Measurements from ENCODE around the gene SLC4A8.

Gene SLC4A8

DNA sequence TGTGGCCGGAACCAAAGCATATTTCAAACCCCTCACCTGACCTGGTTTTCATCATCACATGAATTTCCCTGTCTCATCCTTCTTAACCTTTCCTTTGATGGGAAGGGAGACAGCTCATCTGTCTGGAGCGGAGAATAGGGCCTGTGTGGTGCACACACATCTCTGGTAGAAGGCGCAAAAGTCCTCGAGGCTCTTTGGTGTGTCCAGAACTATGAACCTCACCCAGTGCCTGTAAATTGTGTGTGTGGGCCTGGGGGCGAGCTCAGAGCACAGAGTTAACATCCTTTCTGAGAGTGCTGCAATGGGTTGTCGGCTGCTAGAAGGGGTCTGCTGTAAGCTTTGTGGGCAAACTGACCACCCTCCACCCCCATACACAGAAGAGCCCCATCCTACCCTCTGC is 34.2 kb upstream of the SLC4A8 start:
- Histone ChIP-seq H3K4ac (ENCODE audit: low read depth in 1 of 2, low read length in 2 of 2) (peak overlapping the region; percentile 35 to 70), H3K23ac (ENCODE audit: low read length in 2 of 2) (no peak overlapping the region), H2BK5ac (ENCODE audit: low read depth, low read length, poor library complexity, severe bottlenecking) (no peak overlapping the region), H3K4me2 (ENCODE audit: low read length, poor library complexity, severe bottlenecking) (no peak overlapping the region), H2BK120ac (ENCODE audit: low read depth, low read length) (no peak overlapping the region), H2AK5ac (ENCODE audit: low read length, severe bottlenecking) (peak overlapping the region; percentile 19), H3K14ac (ENCODE audit: low read length in 2 of 2) (no peak overlapping the region), H3K9ac (ENCODE audit: low read length) (no peak overlapping the region), H3K27me3 (ENCODE audit: control insufficient read depth in 1 of 2, insufficient read depth in 1 of 2, low read length in 2 of 2) (peaks cover 0 to 12% of the 10 kb centered on the region in 2 experiments), H2AFZ (ENCODE audit: low read depth, low read length) (peak overlapping the region; percentile 47), H3K9me3 (ENCODE audit: control insufficient read depth, low read length) (no peaks in the 10 kb centered on the region), H2BK12ac (ENCODE audit: low read length in 2 of 2) (peak overlapping the region in 1 of 2 experiments; percentile 11), H4K91ac (ENCODE audit: low read length) (peak overlapping the region; percentile 28), H3K79me1 (replicated peaks; ENCODE audit: low read length, poor library complexity, severe bottlenecking) (no peaks in the 10 kb centered on the region), H2BK15ac (ENCODE audit: low read depth, poor library complexity, severe bottlenecking) (no peak overlapping the region), H3K36me3 (ENCODE audit: control insufficient read depth in 1 of 2, insufficient read depth in 2 of 2, low read depth in 1 of 2, low read length in 2 of 2) (no peaks in the 10 kb centered on the region), H3K4me1 (ENCODE audit: control insufficient read depth, insufficient read depth, low read depth, low read length) (peaks cover 26% of the 10 kb centered on the region), H3K18ac (ENCODE audit: low read depth in 1 of 2, low read length in 2 of 2) (peak overlapping the region; percentile 38 to 76), H3K27ac (ENCODE audit: low read length, poor library complexity, severe bottlenecking) (no peak overlapping the region), H3K4me3 (ENCODE audit: insufficient read depth in 1 of 2, low read depth in 1 of 2, low read length in 2 of 2) (no peak overlapping the region), H4K8ac (ENCODE audit: low read length) (peak overlapping the region; percentile 79)
- DNase-seq = no peak
- 81% methylated on average over 6 of the region's 6 CpGs for WGBS

DNA sequence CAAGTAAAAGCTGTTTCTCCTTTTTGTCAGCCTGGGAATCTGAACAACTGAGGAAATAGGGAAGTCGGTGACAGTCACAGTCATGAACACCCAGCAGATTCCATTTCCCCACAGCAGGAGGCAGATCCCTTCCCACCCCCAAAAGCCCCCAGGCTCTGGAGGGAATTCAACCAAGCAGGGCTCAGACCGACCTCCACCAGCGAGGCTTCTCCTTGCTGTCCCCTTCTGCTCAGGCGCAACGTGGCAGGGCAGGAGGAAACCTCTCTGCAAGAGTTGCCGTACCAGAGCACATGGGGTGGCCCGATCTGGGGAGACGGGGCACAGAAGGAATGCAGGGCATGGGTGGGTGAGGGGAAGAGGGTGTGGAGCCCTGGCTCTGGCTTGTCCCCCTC is 33.7 kb upstream of the SLC4A8 start:
- WGBS = 20% methylated on average over 6 of the region's 8 CpGs
- Histone ChIP-seq H3K4me3 (ENCODE audit: insufficient read depth in 1 of 2, low read depth in 1 of 2, low read length in 2 of 2) (peak overlapping the region; percentile 5 to 70), H2AK5ac (ENCODE audit: low read length, severe bottlenecking) (no peak overlapping the region), H4K8ac (ENCODE audit: low read length) (peak overlapping the region; percentile 79), H3K4me1 (ENCODE audit: control insufficient read depth, insufficient read depth, low read depth, low read length) (peaks cover 26% of the 10 kb centered on the region), H3K27me3 (ENCODE audit: control insufficient read depth in 1 of 2, insufficient read depth in 1 of 2, low read length in 2 of 2) (peaks cover 0 to 12% of the 10 kb centered on the region in 2 experiments), H3K9me3 (ENCODE audit: control insufficient read depth, low read length) (no peaks in the 10 kb centered on the region), H3K79me1 (replicated peaks; ENCODE audit: low read length, poor library complexity, severe bottlenecking) (no peaks in the 10 kb centered on the region), H2BK12ac (ENCODE audit: low read length in 2 of 2) (peak overlapping the region; percentile 11 to 96), H3K9ac (ENCODE audit: low read length) (peak overlapping the region; percentile 63), H2BK5ac (ENCODE audit: low read depth, low read length, poor library complexity, severe bottlenecking) (no peak overlapping the region), H3K36me3 (ENCODE audit: control insufficient read depth in 1 of 2, insufficient read depth in 2 of 2, low read depth in 1 of 2, low read length in 2 of 2) (no peaks in the 10 kb centered on the region), H3K27ac (ENCODE audit: low read length, poor library complexity, severe bottlenecking) (no peak overlapping the region), H4K91ac (ENCODE audit: low read length) (peak overlapping the region; percentile 84), H3K23ac (ENCODE audit: low read length in 2 of 2) (no peak overlapping the region), H3K18ac (ENCODE audit: low read depth in 1 of 2, low read length in 2 of 2) (peak overlapping the region; percentile 76 to 85), H3K4ac (ENCODE audit: low read depth in 1 of 2, low read length in 2 of 2) (peak overlapping the region in 1 of 2 experiments; percentile 89), H2BK120ac (ENCODE audit: low read depth, low read length) (no peak overlapping the region), H3K14ac (ENCODE audit: low read length in 2 of 2) (peak overlapping the region in 1 of 2 experiments; percentile 13), H3K4me2 (ENCODE audit: low read length, poor library complexity, severe bottlenecking) (peak overlapping the region; percentile 94), H2AFZ (ENCODE audit: low read depth, low read length) (peak overlapping the region; percentile 47), H2BK15ac (ENCODE audit: low read depth, poor library complexity, severe bottlenecking) (no peak overlapping the region)
- DNase-seq = peak; percentile 50

DNA sequence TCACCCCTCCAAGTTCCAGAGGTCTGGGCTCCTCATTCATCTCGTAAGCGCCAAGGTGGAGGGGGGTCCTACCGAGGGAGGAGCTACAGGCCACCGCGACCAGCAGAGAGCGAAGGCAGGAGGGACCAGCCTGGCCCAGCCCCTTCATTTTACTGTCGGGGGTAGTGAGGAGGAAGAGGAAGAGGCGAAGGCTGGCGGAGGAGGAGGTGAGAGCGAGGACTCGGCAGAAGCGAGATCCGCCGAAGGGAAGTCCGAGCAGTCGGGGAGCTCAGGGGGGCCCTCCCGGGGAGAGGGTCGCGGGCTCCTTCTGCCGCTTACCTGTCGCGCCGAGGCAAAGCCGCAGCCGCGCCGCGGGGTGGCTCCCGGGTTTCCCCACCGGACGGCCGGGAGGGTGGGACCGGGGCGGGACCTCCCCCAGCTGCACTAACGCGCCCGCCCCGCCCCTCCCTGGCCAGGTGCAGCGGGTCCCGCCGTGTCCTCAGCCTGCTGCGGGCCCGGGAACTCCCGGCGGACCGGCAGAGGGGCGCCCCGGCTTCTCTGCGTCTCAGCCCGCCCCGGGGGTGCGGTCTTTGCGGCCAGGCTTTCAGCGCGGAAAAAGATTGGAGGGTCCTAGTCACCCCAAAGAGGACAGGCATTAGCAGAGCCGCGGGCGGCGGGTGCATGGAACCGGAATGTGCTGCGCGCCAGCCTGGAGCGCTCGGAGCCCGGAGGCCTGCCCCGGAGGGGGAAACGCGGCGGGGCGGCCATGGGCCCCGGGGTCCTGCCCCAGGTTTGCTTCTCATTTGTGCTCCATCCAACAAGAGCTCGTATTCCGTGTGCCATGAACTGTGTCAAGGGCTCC is 33.1 kb upstream of the SLC4A8 start, which contains the start of gene GALNT6:
Gene GALNT6 (minus strand): TSS at position 124 of the 841 bp plus-strand sequence. CDS start 11,625 bp downstream, outside the sequence.
- Histone ChIP-seq H2BK120ac (ENCODE audit: low read depth, low read length) (peak within 1 kb of the TSS; percentile 11), H3K9me3 (ENCODE audit: control insufficient read depth, low read length) (no peaks in the 10 kb centered on the region), H4K91ac (ENCODE audit: low read length) (peak within 1 kb of the TSS; percentile 84), H2BK15ac (ENCODE audit: low read depth, poor library complexity, severe bottlenecking) (peak within 1 kb of the TSS; percentile 73), H3K18ac (ENCODE audit: low read depth in 1 of 2, low read length in 2 of 2) (peak within 1 kb of the TSS; percentile 76 to 85), H2BK5ac (ENCODE audit: low read depth, low read length, poor library complexity, severe bottlenecking) (no peak within 1 kb of the TSS), H2AFZ (ENCODE audit: low read depth, low read length) (peak within 1 kb of the TSS; percentile 69), H3K23ac (ENCODE audit: low read length in 2 of 2) (peak within 1 kb of the TSS in 1 of 2 experiments; percentile 34), H3K9ac (ENCODE audit: low read length) (peak within 1 kb of the TSS; percentile 68), H4K8ac (ENCODE audit: low read length) (peak within 1 kb of the TSS; percentile 79), H3K4me2 (ENCODE audit: low read length, poor library complexity, severe bottlenecking) (peak within 1 kb of the TSS; percentile 94), H3K4me1 (ENCODE audit: control insufficient read depth, insufficient read depth, low read depth, low read length) (peaks cover 26% of the 10 kb centered on the region), H3K36me3 (ENCODE audit: control insufficient read depth in 1 of 2, insufficient read depth in 2 of 2, low read depth in 1 of 2, low read length in 2 of 2) (no peaks in the 10 kb centered on the region), H3K4ac (ENCODE audit: low read depth in 1 of 2, low read length in 2 of 2) (peak within 1 kb of the TSS; percentile 70 to 89), H2BK12ac (ENCODE audit: low read length in 2 of 2) (peak within 1 kb of the TSS; percentile 11 to 96), H2AK5ac (ENCODE audit: low read length, severe bottlenecking) (peak within 1 kb of the TSS; percentile 19), H3K79me1 (replicated peaks; ENCODE audit: low read length, poor library complexity, severe bottlenecking) (no peaks in the 10 kb centered on the region), H3K4me3 (ENCODE audit: insufficient read depth in 1 of 2, low read depth in 1 of 2, low read length in 2 of 2) (peak within 1 kb of the TSS; percentile 61 to 70), H3K27me3 (ENCODE audit: control insufficient read depth in 1 of 2, insufficient read depth in 1 of 2, low read length in 2 of 2) (peaks cover 0 to 12% of the 10 kb centered on the region in 2 experiments), H3K14ac (ENCODE audit: low read length in 2 of 2) (peak within 1 kb of the TSS in 1 of 2 experiments; percentile 13), H3K27ac (ENCODE audit: low read length, poor library complexity, severe bottlenecking) (no peak within 1 kb of the TSS)
- WGBS = under 1% methylated on average over 56 of the region's 73 CpGs
- DNase-seq = peak; percentile 34

GRCh38 chr12:51392556-51393237 is 31.9 kb upstream of the SLC4A8 start:
- H3K14ac ChIP-seq (ENCODE audit: low read length in 2 of 2) = no peak overlapping the region

More at GRCh38 chr12:51392556-51393237, 31.9 kb upstream of the SLC4A8 start:
- Histone ChIP-seq H3K9me3 (ENCODE audit: control insufficient read depth, low read length) (no peaks in the 10 kb centered on the region), H3K4ac (ENCODE audit: low read depth in 1 of 2, low read length in 2 of 2) (no peak overlapping the region), H4K8ac (ENCODE audit: low read length) (peak overlapping the region; percentile 69), H3K4me3 (ENCODE audit: insufficient read depth in 1 of 2, low read depth in 1 of 2, low read length in 2 of 2) (peak overlapping the region in 1 of 2 experiments; percentile 55), H3K23ac (ENCODE audit: low read length in 2 of 2) (no peak overlapping the region), H3K79me1 (replicated peaks; ENCODE audit: low read length, poor library complexity, severe bottlenecking) (no peaks in the 10 kb centered on the region), H3K9ac (ENCODE audit: low read length) (peak overlapping the region; percentile 68), H2BK12ac (ENCODE audit: low read length in 2 of 2) (peak overlapping the region in 1 of 2 experiments; percentile 42), H2BK15ac (ENCODE audit: low read depth, poor library complexity, severe bottlenecking) (no peak overlapping the region), H3K18ac (ENCODE audit: low read depth in 1 of 2, low read length in 2 of 2) (peak overlapping the region in 1 of 2 experiments; percentile 25), H4K91ac (ENCODE audit: low read length) (no peak overlapping the region), H3K36me3 (ENCODE audit: control insufficient read depth in 1 of 2, insufficient read depth in 2 of 2, low read depth in 1 of 2, low read length in 2 of 2) (no peaks in the 10 kb centered on the region), H2AFZ (ENCODE audit: low read depth, low read length) (no peak overlapping the region), H3K4me2 (ENCODE audit: low read length, poor library complexity, severe bottlenecking) (peak overlapping the region; percentile 85), H3K27ac (ENCODE audit: low read length, poor library complexity, severe bottlenecking) (no peak overlapping the region), H2AK5ac (ENCODE audit: low read length, severe bottlenecking) (no peak overlapping the region), H3K27me3 (ENCODE audit: control insufficient read depth in 1 of 2, insufficient read depth in 1 of 2, low read length in 2 of 2) (peaks cover 0 to 12% of the 10 kb centered on the region in 2 experiments), H2BK120ac (ENCODE audit: low read depth, low read length) (no peak overlapping the region), H3K4me1 (ENCODE audit: control insufficient read depth, insufficient read depth, low read depth, low read length) (peaks cover 26% of the 10 kb centered on the region), H2BK5ac (ENCODE audit: low read depth, low read length, poor library complexity, severe bottlenecking) (no peak overlapping the region)
- 28% methylated on average over 20 of the region's 22 CpGs for WGBS
- peak; percentile 89 for DNase-seq
